HepG2 (cell line): ENCODE results near the gene WDR62.

Experiments used
- HDAC6 ChIP-seq: fragments of 200-600 bp; sonication (generic); IDR thresholded peaks from 2 replicates; pipeline ENCODE4 v1.7.0; 2017; ENCODE audit warnings: mild to moderate bottlenecking, antibody characterized with exemption, low read length, low read depth
- KDM5A ChIP-seq: fragments of 200-600 bp; sonication (generic); IDR thresholded peaks from 2 replicates; pipeline ENCODE4 v1.7.0; 2018; ENCODE audit warnings: antibody characterized with exemption, mild to moderate bottlenecking, low read length, borderline replicate concordance
- PHF20 ChIP-seq: sonication (generic); formaldehyde crosslinking; IDR thresholded peaks from 2 replicates; pipeline ENCODE4 v1.5.0; 2020; ENCODE audit warnings: mild to moderate bottlenecking, missing genetic modification reagents
- SPEN ChIP-seq: sonication (generic); formaldehyde crosslinking; IDR thresholded peaks from 2 replicates; pipeline ENCODE4 v1.5.1; 2020; ENCODE audit warnings: low read depth, mild to moderate bottlenecking, missing genetic modification reagents
- ZNF3 ChIP-seq: IDR thresholded peaks from 2 replicates; pipeline ENCODE4 v1.7.0; 2017; ENCODE audit warnings: inconsistent platforms
- ZNF879 ChIP-seq: sonication (generic); formaldehyde crosslinking; IDR thresholded peaks from 2 replicates; pipeline ENCODE4 v1.8.1; 2023; ENCODE audit warnings: missing genetic modification reagents
- TF ChIP-seq, protein P1 (sequence below): sonication (generic); formaldehyde crosslinking; IDR thresholded peaks from 2 replicates; pipeline ENCODE4 v1.5.0; 2020; ENCODE audit warnings: mild to moderate bottlenecking, missing genetic modification reagents, moderate library complexity
- TF ChIP-seq, protein P2 (sequence below): sonication (generic); formaldehyde crosslinking; IDR thresholded peaks from 2 replicates; pipeline ENCODE4 v1.8.0; 2022; ENCODE audit warnings: mild to moderate bottlenecking, missing genetic modification reagents, borderline replicate concordance
- TF ChIP-seq, protein P3 (sequence below): sonication (generic); formaldehyde crosslinking; IDR thresholded peaks from 2 replicates; pipeline ENCODE4 v1.4.0; 2020; ENCODE audit warnings: missing genetic modification reagents
- TF ChIP-seq, protein P4 (sequence below): sonication (generic); formaldehyde crosslinking; IDR thresholded peaks from 2 replicates; pipeline ENCODE4 v1.8.0; 2022; ENCODE audit warnings: missing genetic modification reagents, mild to moderate bottlenecking, inconsistent platforms, borderline replicate concordance
- TF ChIP-seq, protein P5 (sequence below): sonication (generic); formaldehyde crosslinking; IDR thresholded peaks from 2 replicates; pipeline ENCODE4 v1.4.0; 2020; ENCODE audit warnings: low read depth, missing genetic modification reagents

DNA sequence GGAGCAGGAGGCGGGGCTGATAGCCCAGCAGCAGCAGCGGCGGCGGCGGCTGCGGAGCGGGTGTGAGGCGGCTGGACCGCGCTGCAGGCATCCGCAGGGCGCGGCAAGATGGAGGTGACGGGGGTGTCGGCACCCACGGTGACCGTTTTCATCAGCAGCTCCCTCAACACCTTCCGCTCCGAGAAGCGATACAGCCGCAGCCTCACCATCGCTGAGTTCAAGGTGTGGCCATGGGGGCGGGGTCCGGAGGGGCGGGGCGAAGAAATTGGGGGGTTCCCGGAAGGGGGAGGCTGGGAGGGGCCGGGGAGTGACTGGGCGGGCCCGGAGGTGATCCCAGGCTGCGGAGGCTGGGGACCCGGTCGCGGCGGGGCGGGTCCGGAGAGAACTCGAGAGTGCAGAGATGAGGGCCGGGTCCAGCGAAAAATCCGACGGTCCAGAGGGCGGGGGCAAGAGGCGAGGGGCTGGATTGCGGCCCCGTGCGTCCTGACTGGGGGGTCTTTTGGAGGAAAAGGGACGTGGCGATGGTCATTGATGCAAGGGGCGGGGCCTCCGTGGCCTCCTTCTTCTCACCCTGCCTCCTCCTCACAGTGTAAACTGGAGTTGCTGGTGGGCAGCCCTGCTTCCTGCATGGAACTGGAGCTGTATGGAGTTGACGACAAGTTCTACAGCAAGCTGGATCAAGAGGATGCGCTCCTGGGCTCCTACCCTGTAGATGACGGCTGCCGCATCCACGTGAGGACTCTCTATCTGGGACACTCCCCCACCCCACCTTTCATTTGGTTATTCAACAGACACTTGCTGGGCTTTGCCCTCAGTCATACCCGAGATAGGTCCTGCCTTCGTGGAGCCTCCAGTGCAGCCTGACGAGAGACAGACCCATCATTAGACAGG lies 61.0 kb downstream of the WDR62 start, which contains the start of gene TBCB:
- TF ChIP-seq HDAC6: no peak
- TF ChIP-seq, protein P1, sequence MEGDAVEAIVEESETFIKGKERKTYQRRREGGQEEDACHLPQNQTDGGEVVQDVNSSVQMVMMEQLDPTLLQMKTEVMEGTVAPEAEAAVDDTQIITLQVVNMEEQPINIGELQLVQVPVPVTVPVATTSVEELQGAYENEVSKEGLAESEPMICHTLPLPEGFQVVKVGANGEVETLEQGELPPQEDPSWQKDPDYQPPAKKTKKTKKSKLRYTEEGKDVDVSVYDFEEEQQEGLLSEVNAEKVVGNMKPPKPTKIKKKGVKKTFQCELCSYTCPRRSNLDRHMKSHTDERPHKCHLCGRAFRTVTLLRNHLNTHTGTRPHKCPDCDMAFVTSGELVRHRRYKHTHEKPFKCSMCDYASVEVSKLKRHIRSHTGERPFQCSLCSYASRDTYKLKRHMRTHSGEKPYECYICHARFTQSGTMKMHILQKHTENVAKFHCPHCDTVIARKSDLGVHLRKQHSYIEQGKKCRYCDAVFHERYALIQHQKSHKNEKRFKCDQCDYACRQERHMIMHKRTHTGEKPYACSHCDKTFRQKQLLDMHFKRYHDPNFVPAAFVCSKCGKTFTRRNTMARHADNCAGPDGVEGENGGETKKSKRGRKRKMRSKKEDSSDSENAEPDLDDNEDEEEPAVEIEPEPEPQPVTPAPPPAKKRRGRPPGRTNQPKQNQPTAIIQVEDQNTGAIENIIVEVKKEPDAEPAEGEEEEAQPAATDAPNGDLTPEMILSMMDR: no peak
- no peak for TF ChIP-seq ZNF879
- TF ChIP-seq KDM5A: peak; percentile 34; the same call in 1 of the 2 replicates
- no peak; the same call in 1 of the 2 replicates for TF ChIP-seq SPEN (CRISPR knock-in tag)
- TF ChIP-seq, protein P2, sequence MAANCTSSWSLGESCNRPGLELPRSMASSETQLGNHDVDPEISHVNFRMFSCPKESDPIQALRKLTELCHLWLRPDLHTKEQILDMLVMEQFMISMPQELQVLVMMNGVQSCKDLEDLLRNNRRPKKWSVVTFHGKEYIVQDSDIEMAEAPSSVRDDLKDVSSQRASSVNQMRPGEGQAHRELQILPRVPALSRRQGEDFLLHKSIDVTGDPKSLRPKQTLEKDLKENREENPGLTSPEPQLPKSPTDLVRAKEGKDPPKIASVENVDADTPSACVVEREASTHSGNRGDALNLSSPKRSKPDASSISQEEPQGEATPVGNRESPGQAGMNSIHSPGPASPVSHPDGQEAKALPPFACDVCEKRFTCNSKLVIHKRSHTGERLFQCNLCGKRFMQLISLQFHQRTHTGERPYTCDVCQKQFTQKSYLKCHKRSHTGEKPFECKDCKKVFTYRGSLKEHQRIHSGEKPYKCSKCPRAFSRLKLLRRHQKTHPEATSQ (CRISPR knock-in tag): no peak
- TF ChIP-seq, protein P3, sequence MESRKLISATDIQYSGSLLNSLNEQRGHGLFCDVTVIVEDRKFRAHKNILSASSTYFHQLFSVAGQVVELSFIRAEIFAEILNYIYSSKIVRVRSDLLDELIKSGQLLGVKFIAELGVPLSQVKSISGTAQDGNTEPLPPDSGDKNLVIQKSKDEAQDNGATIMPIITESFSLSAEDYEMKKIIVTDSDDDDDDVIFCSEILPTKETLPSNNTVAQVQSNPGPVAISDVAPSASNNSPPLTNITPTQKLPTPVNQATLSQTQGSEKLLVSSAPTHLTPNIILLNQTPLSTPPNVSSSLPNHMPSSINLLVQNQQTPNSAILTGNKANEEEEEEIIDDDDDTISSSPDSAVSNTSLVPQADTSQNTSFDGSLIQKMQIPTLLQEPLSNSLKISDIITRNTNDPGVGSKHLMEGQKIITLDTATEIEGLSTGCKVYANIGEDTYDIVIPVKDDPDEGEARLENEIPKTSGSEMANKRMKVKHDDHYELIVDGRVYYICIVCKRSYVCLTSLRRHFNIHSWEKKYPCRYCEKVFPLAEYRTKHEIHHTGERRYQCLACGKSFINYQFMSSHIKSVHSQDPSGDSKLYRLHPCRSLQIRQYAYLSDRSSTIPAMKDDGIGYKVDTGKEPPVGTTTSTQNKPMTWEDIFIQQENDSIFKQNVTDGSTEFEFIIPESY: no peak
- TF ChIP-seq, protein P4, sequence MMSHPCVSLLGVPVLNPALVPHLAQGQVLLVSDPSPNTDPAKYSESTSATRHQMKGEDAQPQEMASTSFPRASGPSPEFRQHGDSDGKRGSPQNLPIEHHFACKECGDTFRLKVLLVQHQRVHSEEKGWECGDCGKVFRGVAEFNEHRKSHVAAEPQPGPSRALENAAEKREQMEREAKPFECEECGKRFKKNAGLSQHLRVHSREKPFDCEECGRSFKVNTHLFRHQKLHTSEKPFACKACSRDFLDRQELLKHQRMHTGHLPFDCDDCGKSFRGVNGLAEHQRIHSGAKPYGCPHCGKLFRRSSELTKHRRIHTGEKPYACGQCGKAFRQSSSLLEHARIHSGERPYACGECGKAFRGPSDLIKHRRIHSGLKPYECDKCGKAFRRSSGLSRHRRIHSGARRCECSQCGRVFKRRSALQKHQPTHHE (CRISPR knock-in tag): no peak
- TF ChIP-seq ZNF3 (CRISPR knock-in tag): no peak
- TF ChIP-seq, protein P5, sequence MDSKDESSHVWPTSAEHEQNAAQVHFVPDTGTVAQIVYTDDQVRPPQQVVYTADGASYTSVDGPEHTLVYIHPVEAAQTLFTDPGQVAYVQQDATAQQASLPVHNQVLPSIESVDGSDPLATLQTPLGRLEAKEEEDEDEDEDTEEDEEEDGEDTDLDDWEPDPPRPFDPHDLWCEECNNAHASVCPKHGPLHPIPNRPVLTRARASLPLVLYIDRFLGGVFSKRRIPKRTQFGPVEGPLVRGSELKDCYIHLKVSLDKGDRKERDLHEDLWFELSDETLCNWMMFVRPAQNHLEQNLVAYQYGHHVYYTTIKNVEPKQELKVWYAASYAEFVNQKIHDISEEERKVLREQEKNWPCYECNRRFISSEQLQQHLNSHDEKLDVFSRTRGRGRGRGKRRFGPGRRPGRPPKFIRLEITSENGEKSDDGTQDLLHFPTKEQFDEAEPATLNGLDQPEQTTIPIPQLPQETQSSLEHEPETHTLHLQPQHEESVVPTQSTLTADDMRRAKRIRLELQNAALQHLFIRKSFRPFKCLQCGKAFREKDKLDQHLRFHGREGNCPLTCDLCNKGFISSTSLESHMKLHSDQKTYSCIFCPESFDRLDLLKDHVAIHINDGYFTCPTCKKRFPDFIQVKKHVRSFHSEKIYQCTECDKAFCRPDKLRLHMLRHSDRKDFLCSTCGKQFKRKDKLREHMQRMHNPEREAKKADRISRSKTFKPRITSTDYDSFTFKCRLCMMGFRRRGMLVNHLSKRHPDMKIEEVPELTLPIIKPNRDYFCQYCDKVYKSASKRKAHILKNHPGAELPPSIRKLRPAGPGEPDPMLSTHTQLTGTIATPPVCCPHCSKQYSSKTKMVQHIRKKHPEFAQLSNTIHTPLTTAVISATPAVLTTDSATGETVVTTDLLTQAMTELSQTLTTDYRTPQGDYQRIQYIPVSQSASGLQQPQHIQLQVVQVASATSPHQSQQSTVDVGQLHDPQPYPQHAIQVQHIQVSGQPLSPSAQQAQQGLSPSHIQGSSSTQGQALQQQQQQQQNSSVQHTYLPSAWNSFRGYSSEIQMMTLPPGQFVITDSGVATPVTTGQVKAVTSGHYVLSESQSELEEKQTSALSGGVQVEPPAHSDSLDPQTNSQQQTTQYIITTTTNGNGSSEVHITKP (CRISPR knock-in tag): no peak
- TF ChIP-seq PHF20: no peak
